PFSK-1 (cell line): ENCODE data around the gene KLHDC7A.

Experiments used
- FOXP2 ChIP-seq: optimal IDR thresholded peaks from 2 replicates; pipeline ENCODE3; 2011; ENCODE audit warnings: borderline replicate concordance, control low read depth, inconsistent platforms; ENCODE audit not compliant: insufficient read depth; ENCODE audit errors: extremely low read length, extremely low read depth
- POLR2AphosphoS5 ChIP-seq: IDR thresholded peaks from 2 replicates; pipeline ENCODE4 v1.6.1; 2012; ENCODE audit warnings: low read depth, mild to moderate bottlenecking, control low read depth, low read length, moderate library complexity
- REST ChIP-seq, 2 experiments: IDR thresholded peaks; 2 replicates each; pipeline versions ENCODE4 v1.6.1 to v1.8.0; 2011 to 2012; ENCODE audit warnings: low read depth in 2 of 2, low read length in 2 of 2, control low read depth in 1 of 2, inconsistent platforms in 1 of 2, mild to moderate bottlenecking in 1 of 2, moderate library complexity in 1 of 2; ENCODE audit not compliant: insufficient read depth in 1 of 2
- SIN3A ChIP-seq: IDR thresholded peaks from 2 replicates; pipeline ENCODE4 v1.6.1; 2012; ENCODE audit warnings: mild to moderate bottlenecking, low read length, moderate library complexity, borderline replicate concordance; ENCODE audit not compliant: insufficient read depth
- TAF1 ChIP-seq: IDR thresholded peaks from 2 replicates; pipeline ENCODE4 v1.6.1; 2012; ENCODE audit warnings: low read length, control low read depth, borderline replicate concordance; ENCODE audit not compliant: insufficient read depth

Gene KLHDC7A

GRCh38 chr1:18444563-18444962 is 36.2 kb upstream of the KLHDC7A start:
- TF ChIP-seq TAF1, result no peak
- no peak for TF ChIP-seq POLR2AphosphoS5
- no peak for TF ChIP-seq REST (IDR thresholded peaks at IDR 0.05; ENCODE audit: insufficient read depth in 1 of 2, low read depth in 2 of 2, low read length in 2 of 2)
- no peak for TF ChIP-seq FOXP2

GRCh38 chr1:18446751-18447150 is 34.0 kb upstream of the KLHDC7A start:
- TF ChIP-seq SIN3A (no peak), REST (IDR thresholded peaks at IDR 0.05; ENCODE audit: insufficient read depth in 1 of 2, low read depth in 2 of 2, low read length in 2 of 2) (no peak), POLR2AphosphoS5 (no peak)

- TF ChIP-seq FOXP2 (no peak), SIN3A (no peak), POLR2AphosphoS5 (no peak), TAF1 (no peak), REST (IDR thresholded peaks at IDR 0.05; ENCODE audit: insufficient read depth in 1 of 2, low read depth in 2 of 2, low read length in 2 of 2) (no peak)
Observed at GRCh38 chr1:18447509-18448220, 33.1 kb upstream of the KLHDC7A start.

- TF ChIP-seq POLR2AphosphoS5, result no peak
- TF ChIP-seq FOXP2, result no peak
- no peak for TF ChIP-seq TAF1
- TF ChIP-seq REST (IDR thresholded peaks at IDR 0.05; ENCODE audit: insufficient read depth in 1 of 2, low read depth in 2 of 2, low read length in 2 of 2), result no peak
- no peak for TF ChIP-seq SIN3A
Observed at GRCh38 chr1:18448889-18449288, 31.8 kb upstream of the KLHDC7A start.

- no peak for TF ChIP-seq TAF1
- TF ChIP-seq REST (IDR thresholded peaks at IDR 0.05; ENCODE audit: insufficient read depth in 1 of 2, low read depth in 2 of 2, low read length in 2 of 2), result no peak
- TF ChIP-seq SIN3A, result no peak
- TF ChIP-seq FOXP2, result no peak
- TF ChIP-seq POLR2AphosphoS5, result no peak
Observed at GRCh38 chr1:18452550-18452949, 28.2 kb upstream of the KLHDC7A start.
